CD4-positive, alpha-beta T cell (primary cell): ENCODE results near the gene MAST3. TPM values are rescaled to one million over a fixed set of nuclear protein-coding genes. Genes with fewer than 3 reads are reported as not detected.

Experiments used
- ATAC-seq: fragments of 200-7000 bp; cut with Tn5 transposase; one replicate; pipeline ENCODE4 v1.10.0; 2022; ENCODE audit warnings: mild to moderate bottlenecking; ENCODE audit not compliant: poor library complexity
- CTCF ChIA-PET: fragments of 350-600 bp; sonication (Branson Sonifier 250); formaldehyde crosslinking; loops from one replicate; lab custom pipeline; 2021; ENCODE audit warnings: antibody characterized with exemption, inconsistent platforms; lab: Charles Lee
- POLR2A ChIA-PET: fragments of 350-600 bp; sonication (Branson Sonifier 250); formaldehyde crosslinking; loops from one replicate; lab custom pipeline; 2021; ENCODE audit warnings: antibody characterized with exemption, inconsistent platforms; lab: Charles Lee
- DNase-seq, 14 experiments: peaks; one replicate each; pipeline ENCODE4 v3.0.0-alpha.2; 2013 to 2020; ENCODE audit warnings: mixed read lengths in 2 of 14
- H3K27ac ChIP-seq, 2 donors: one replicate each; pipeline versions ENCODE4 v1.5.1 to v1.7.0; 2013; ENCODE audit warnings: low read length in 2 of 2, low read depth in 1 of 2, mild to moderate bottlenecking in 1 of 2
- H3K27me3 ChIP-seq, 2 experiments: 1 replicate in 1 of 2; 2 replicates in 1 of 2; pipeline versions ENCODE4 v1.6.1 to v1.7.0; 2013; ENCODE audit warnings: low read length in 2 of 2, control low read depth in 1 of 2, mild to moderate bottlenecking in 1 of 2, moderate library complexity in 1 of 2; ENCODE audit not compliant: insufficient read depth in 2 of 2, control insufficient read depth in 1 of 2
- H3K36me3 ChIP-seq: one replicate; pipeline ENCODE4 v1.6.1; 2013; ENCODE audit warnings: low read length, control low read depth; ENCODE audit not compliant: insufficient read depth
- H3K4me1 ChIP-seq: one replicate; pipeline ENCODE4 v1.6.1; 2013; ENCODE audit warnings: low read length, control low read depth; ENCODE audit not compliant: insufficient read depth
- H3K4me3 ChIP-seq: one replicate; pipeline ENCODE4 v1.5.1; 2013; ENCODE audit warnings: mild to moderate bottlenecking, low read length, moderate library complexity
- H3K9me3 ChIP-seq, 2 experiments: 1 replicate in 1 of 2; 2 replicates in 1 of 2; pipeline versions ENCODE4 v1.6.1 to v1.7.0; 2013; ENCODE audit warnings: low read length in 2 of 2, mild to moderate bottlenecking in 2 of 2, control low read depth in 1 of 2, moderate library complexity in 1 of 2; ENCODE audit not compliant: control insufficient read depth in 1 of 2, insufficient read depth in 1 of 2
- H3K27ac Mint-ChIP-seq: one replicate; pipeline ENCODE4 v1.8.0; 2020; ENCODE audit warnings: mixed read lengths
- H3K27me3 Mint-ChIP-seq: one replicate; pipeline ENCODE4 v1.8.0; 2021; ENCODE audit warnings: mixed read lengths
- H3K36me3 Mint-ChIP-seq: one replicate; pipeline ENCODE4 v1.8.0; 2021; ENCODE audit warnings: low read depth, mixed read lengths
- H3K4me1 Mint-ChIP-seq: one replicate; pipeline ENCODE4 v1.8.0; 2021; ENCODE audit warnings: low read depth, mixed read lengths
- H3K4me3 Mint-ChIP-seq: one replicate; pipeline ENCODE4 v1.8.0; 2020; ENCODE audit warnings: mild to moderate bottlenecking, mixed read lengths
- H3K9me3 Mint-ChIP-seq: one replicate; pipeline ENCODE4 v1.8.0; 2020; ENCODE audit warnings: mixed read lengths
- CTCF ChIP-seq: fragments of 200-600 bp; IDR thresholded peaks from one replicate; pipeline ENCODE4 v1.8.0; 2022; ENCODE audit warnings: antibody characterized with exemption, mild to moderate bottlenecking
- intact Hi-C, 2 experiments: fragments of 100-400 bp; cut with DNase I in 1 of 2; cut with micrococcal nuclease in 1 of 2; formaldehyde crosslinking; loops; one replicate each; pipeline versions ENCODE4 v1.15.1 to v1.9.0; 2023 to 2025; cut with DNase I, micrococcal nuclease
- total RNA-seq, 174 experiments: library from RNA in 2 of 174; stranded (reverse) in 2 of 174; gene quantifications; one replicate each; pipeline ENCODE4 v1.2.3 and lab custom pipeline; 2021 to 2026

The MAST3 gene
- total RNA-seq, 2 experiments from 2014 or later, result 16.1 to 16.4 TPM

- Histone ChIP-seq H3K36me3 (peaks cover 6% of the 10 kb centered on the region), H3K4me3 (no peak overlapping the region), H3K27ac (no peak overlapping the region), H3K4me1 (peaks cover 50% of the 10 kb centered on the region), H3K27me3 (no peaks in the 10 kb centered on the region), H3K9me3 (no peaks in the 10 kb centered on the region)
- peaks cover 14% of the 10 kb centered on the region for H3K36me3 Mint-ChIP-seq
- H3K27me3 Mint-ChIP-seq, result no peaks in the 10 kb centered on the region
- H3K9me3 Mint-ChIP-seq, result no peaks in the 10 kb centered on the region
- DNase-seq, result no peak
- ChIA-PET POLR2A (no interaction called here), CTCF (interaction anchor here (1.0 to 1.1 kb wide), 3 partner anchors 22 to 54 kb away, joined by 4 to 7 read pairs (median 5); no protein-coding TSS in a partner anchor)
- no peak overlapping the region for H3K4me3 Mint-ChIP-seq
- ATAC-seq, result no peak
- TF ChIP-seq CTCF, result no peak
- H3K27ac Mint-ChIP-seq, result no peak overlapping the region
- peaks cover 31% of the 10 kb centered on the region for H3K4me1 Mint-ChIP-seq
- intact Hi-C loops, result loop anchor here in 1 of 2 experiments (1.0 to 10.0 kb wide), 4 partner anchors 47 to 211 kb away; partner anchors contain the start of gene LSM4
These were observed 16.2 kb downstream of the MAST3 start for GRCh38 chr19:18113827-18114226.

DNA sequence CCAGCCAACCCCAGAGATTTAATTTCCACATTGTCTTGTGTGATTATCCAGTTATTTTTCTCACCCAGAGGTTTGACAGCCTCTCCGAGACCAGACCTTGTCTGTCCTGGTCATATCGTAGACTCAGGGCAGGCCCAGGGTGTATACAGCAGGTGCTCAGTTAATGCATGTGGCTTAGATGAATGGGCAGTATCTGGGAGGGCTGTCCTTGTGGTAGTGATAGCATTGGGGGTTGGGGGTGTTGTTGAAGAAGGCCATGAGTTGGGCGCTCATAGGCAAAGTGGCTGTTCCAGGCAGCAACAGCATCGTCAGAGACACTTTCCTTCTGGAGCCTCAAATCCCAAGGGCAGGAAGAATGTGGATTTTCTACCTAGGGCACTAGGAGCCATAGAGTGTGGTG, 16.9 kb downstream of the MAST3 start:
- ATAC-seq (no peak), DNase-seq (no peak)
- Histone ChIP-seq H3K4me1 (peaks cover 50% of the 10 kb centered on the region), H3K9me3 (no peaks in the 10 kb centered on the region), H3K36me3 (peaks cover 6% of the 10 kb centered on the region), H3K27me3 (no peaks in the 10 kb centered on the region), H3K4me3 (no peak overlapping the region), H3K27ac (no peak overlapping the region)
- peaks cover 31% of the 10 kb centered on the region for H3K4me1 Mint-ChIP-seq
- ChIA-PET CTCF (no interaction called here), POLR2A (no interaction called here)
- H3K27me3 Mint-ChIP-seq, result no peaks in the 10 kb centered on the region
- H3K27ac Mint-ChIP-seq, result no peak overlapping the region
- no peak for TF ChIP-seq CTCF
- intact Hi-C loops, result loop anchor here in 1 of 2 experiments (10.0 kb wide), 1 partner anchor 210 kb away; the partner anchor contains the start of gene LSM4
- H3K4me3 Mint-ChIP-seq, result peak overlapping the region; percentile 51
- H3K9me3 Mint-ChIP-seq, result no peaks in the 10 kb centered on the region
- peaks cover 19% of the 10 kb centered on the region for H3K36me3 Mint-ChIP-seq

DNA sequence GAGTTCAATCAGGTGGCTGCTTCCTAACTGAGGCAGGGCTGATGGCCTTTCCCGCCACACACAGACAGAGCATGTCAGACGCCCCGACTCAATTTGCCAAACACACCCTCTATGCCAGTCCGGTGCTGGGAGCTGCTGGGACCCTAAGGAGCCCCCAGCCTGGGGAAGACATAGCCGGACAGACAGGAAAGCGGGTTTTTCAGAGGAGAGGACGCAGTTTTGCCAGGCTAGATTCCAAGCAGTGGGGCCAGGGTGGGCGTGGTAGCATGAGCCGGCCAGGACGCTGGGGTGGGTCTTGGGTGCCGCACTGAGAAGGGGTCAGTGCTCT, 19.8 kb downstream of the MAST3 start:
- ATAC-seq (no peak), DNase-seq (no peak)
- Histone ChIP-seq H3K9me3 (no peaks in the 10 kb centered on the region), H3K36me3 (peaks cover 18% of the 10 kb centered on the region), H3K27me3 (no peaks in the 10 kb centered on the region), H3K4me1 (peaks cover 61% of the 10 kb centered on the region), H3K27ac (peak overlapping the region; percentile 67 to 77), H3K4me3 (peak overlapping the region; percentile 34)
- TF ChIP-seq CTCF, result no peak
- peaks cover 34% of the 10 kb centered on the region for H3K36me3 Mint-ChIP-seq
- no peaks in the 10 kb centered on the region for H3K9me3 Mint-ChIP-seq
- POLR2A ChIA-PET, result interaction anchor here (0.6 to 4.1 kb wide), 13 partner anchors 10 to 160 kb away, joined by 3 to 58 read pairs (median 4); partner anchors contain the start of genes IL12RB1, MAST3 and PIK3R2
- peaks cover 40% of the 10 kb centered on the region for H3K4me1 Mint-ChIP-seq
- CTCF ChIA-PET, result interaction anchor here (1.0 kb wide), 1 partner anchor 29 kb away, joined by 3 read pairs; no protein-coding TSS in a partner anchor
- peak overlapping the region; percentile 86 for H3K27ac Mint-ChIP-seq
- intact Hi-C loops, result loop anchor here in 1 of 2 experiments (1.0 to 10.0 kb wide), 4 partner anchors 35 to 207 kb away; partner anchors contain the start of genes LSM4 and MPV17L2
- H3K27me3 Mint-ChIP-seq, result no peaks in the 10 kb centered on the region
- peak overlapping the region; percentile 90 for H3K4me3 Mint-ChIP-seq
